IPS-NIHi7 (cell line): Measurements from ENCODE around the gene IFITM5.
A peak's percentile ranks its signal among the peaks of the same experiment; 100 is the strongest.
"Not testable (repeated sequence)": the region's sequence is repeated elsewhere in the genome, so short reads cannot be mapped to it uniquely, and the experiment has no call there.

Source experiments
- DNase-seq: peaks from one replicate; pipeline ENCODE4 v3.0.0; 2012; ENCODE audit warnings: mixed read lengths; ENCODE audit errors: extremely low spot score

The IFITM5 gene

DNA sequence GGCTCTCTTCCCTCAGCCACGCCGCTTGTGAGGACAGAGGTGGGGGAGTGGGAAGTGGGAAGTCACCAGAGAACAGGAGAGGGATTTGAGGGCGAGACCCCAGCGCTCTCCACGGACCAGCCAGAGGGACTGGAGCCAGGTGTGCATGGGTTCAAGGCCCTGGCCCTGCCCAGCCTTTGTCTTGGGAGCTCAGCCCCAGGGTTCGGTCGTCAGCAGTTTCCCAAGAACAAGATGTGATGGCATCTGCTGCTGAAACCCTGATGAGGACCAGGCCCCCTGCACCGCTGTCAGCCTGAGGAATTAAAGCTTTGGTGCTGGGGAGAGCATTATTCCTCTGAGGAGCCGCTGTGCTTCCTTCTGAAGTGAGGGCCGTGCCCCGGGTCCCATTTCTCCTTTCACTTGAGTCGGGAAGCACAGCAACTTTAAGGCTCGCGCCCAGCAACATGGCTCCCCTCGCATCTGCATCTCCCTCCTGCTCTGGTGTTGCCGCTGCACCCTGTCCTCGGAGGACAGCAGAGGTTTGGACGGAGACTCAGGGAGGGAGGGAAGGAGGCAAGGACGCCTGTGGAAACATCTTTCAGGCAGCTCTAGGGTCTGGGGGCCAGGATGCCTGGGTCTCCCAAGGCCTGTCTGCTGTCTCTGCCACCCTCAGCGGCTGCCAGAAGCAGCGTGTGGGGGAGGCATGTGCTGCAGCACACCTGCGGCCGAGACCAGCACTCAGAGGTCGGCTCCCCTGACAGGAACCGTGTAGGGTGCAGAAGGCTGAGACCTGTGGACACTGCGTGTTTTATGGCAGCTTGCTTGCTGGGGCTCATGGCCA lies 3.8 kb downstream of the IFITM5 start:
- no peak for DNase-seq

DNA sequence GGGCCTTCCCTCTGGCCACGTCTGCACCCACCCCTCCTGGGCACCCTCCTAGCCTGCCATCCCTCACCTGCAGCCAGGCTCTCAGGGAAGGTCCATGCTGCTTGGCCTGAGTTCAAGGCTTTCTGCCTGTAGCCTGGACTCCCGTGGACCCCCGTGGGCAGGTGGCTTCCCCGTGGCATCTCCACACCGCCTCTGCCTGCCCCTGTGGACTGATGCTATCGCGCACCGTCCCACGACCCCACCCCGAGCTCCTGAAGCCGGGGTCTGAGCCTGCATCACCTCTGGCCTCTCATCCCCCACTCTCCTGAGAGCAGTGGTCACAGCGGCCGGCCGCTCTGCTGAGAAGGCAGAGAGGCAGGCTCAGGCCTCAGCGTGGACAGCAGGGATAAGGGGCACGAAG lies 4.5 kb downstream of the IFITM5 start:
- no peak for DNase-seq

DNA sequence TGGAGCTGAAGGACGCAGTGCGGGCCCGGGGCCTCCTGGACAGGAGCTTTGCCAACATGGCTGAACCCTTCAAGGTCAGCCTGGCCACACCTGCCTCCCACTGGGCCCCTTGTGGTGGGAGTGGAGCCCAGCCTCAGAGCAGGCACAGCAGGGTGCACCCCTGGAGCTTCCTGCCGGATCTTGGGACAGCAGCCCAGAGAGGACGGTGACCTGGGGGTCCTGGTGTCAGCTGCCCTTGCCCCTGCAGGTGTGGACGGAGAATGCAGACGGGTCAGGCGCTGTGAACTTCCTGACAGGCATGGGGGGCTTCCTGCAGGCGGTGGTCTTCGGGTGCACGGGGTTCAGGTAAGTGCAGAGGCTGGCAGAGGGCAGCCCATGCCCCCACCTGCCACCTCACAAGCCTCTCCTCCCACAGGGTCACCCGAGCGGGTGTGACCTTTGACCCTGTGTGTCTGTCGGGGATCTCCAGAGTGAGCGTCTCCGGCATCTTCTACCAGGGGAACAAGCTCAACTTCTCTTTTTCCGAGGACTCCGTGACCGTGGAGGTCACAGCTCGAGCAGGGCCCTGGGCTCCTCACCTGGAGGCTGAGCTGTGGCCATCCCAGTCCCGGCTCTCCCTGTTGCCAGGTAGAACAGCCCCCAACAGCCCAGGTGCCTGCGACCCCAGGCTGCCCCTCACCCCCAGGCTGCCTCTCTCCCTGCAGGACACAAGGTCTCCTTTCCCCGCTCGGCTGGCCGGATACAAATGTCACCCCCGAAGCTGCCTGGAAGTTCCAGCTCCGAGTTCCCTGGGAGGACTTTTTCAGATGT lies 5.3 kb downstream of the IFITM5 start:
- DNase-seq, result no peak

DNA sequence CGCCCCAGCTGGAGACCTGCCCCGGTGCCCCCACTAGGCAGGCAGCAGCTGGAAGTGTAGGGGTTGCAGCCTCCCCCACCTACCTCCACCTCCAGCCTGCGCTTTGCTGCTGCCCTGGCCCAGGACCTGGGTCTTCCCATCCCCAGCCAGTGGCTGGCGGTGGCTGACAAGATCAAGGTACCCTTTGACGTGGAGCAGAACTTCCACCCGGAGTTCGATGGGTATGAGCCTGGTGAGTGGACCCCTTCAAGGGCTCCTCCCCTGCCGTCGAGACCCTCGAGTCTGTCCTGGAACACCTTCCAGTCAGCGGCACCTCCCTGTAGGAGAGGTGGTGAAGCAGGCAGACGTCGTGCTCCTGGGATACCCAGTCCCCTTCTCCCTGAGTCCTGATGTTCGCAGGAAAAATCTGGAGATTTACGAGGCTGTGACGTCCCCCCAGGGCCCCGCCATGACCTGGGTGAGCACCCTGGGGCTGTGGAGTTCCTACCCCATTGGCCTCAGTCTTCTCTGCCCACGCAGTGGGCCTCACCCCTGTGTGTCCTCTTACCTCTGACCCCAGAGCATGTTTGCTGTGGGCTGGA lies 6.0 kb downstream of the IFITM5 start:
- DNase-seq, result no peak

DNA sequence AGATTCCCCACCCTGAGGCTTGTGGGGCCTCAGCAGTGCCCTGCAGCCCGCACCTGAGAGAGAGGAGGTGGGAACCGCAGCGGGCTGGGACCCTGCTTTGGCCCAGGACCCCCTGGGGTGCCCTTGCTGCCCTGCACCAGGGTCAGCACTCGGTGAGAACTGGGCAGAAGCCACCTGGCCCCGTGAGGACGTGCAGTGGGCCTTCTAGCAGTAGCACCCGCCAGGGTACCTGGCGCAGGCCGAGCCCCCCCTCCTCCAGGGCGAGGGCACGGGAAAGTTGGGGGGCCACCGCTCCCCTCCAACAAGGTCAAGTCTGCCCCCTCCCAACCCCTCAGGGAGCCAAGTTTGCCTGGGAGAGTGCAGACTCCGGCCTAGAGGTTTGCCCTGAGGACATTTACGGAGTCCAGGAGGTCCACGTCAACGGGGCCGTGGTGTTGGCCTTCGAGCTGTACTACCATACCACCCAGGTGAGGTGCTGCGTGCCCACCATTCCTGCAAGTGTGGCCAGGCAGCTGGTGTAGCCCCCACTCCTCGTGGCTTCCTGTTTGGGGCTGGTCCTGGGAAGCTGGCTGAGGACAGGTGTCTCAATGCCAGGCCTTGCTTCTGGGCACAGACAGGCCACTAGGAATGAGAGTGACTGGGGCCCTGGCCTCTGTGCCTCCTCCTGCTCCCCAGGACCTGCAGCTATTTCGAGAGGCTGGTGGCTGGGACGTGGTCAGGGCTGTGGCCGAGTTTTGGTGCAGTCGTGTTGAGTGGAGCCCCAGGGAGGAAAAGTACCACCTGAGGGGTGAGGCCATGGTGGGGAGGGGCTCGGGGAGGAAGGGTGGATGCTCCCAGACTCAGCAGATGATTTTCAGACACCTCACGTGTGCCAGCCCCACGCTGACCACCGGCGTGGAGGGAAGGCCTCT lies 6.9 kb downstream of the IFITM5 start:
- DNase-seq, result no peak

DNA sequence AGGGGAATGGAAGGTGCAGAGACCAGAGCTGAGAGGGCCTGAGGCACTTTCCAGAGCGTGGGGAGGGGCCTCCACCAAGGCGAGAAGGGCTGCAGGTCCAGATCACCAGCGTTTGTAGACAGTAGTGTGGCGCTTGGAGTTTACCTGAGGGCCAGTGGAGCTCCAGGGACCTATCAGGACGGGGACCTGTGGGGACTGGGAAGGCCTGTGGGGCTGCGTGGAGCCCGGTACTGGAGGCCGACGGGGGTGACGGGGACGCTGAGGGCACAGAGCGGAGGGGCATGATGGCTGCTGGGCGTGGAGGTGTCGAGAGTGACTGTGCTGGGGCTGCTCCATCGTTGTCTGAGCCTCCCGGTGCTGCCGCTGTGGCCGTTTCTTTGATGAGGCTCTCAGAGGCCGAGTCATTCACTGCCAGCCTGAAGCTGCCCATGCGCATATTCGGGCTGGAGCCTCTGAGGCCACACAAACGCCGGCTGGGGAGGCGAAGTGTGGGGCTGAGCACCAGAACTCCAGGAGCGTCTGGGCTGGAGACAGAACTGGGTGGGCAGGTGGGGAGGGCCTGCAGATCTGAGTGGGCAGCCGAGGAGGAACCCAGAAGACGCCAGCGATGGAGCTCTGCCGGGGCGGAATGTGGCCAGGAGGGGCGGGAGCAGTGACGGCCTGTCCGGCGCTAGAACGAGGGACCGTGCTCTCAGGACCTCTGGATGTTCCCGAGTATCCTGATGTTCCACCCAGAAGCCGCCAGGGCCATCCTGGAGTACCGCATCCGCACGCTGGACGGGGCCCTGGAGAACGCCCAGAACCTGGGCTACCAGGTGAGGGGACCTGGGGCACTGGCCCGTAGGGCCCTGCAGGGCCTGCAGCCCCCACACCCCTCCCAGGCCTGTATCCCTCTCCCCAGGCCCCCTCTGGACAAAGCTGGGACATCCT lies 7.8 kb downstream of the IFITM5 start:
- no peak for DNase-seq

DNA sequence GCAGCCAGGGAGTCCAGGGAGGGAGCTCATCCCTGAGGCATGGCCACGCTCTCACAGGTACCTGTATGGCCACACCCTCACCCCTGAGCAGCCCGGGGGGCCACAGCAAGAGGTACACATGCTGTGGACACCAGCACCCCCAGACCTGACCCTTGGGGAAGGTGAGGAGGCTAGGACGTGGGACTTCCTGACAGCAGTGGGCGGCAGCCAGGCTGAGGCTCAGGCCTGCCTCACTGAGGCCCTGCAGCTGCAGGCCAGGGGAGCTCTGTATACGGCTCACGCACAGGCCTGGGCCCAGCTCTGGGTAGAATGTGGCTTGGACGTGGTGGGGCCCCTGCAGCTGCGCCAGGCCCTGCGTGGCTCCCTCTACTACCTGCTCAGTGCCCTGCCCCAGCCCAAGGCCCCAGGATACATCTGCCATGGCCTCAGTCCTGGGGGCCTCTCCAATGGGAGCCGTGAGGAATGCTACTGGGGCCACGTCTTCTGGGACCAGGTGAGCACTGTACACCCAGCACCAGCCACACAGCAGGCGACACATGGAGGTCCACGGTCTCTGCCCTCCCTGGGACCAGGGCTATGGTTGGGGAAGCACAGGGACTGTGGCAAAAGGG lies 8.6 kb downstream of the IFITM5 start:
- no peak for DNase-seq

DNA sequence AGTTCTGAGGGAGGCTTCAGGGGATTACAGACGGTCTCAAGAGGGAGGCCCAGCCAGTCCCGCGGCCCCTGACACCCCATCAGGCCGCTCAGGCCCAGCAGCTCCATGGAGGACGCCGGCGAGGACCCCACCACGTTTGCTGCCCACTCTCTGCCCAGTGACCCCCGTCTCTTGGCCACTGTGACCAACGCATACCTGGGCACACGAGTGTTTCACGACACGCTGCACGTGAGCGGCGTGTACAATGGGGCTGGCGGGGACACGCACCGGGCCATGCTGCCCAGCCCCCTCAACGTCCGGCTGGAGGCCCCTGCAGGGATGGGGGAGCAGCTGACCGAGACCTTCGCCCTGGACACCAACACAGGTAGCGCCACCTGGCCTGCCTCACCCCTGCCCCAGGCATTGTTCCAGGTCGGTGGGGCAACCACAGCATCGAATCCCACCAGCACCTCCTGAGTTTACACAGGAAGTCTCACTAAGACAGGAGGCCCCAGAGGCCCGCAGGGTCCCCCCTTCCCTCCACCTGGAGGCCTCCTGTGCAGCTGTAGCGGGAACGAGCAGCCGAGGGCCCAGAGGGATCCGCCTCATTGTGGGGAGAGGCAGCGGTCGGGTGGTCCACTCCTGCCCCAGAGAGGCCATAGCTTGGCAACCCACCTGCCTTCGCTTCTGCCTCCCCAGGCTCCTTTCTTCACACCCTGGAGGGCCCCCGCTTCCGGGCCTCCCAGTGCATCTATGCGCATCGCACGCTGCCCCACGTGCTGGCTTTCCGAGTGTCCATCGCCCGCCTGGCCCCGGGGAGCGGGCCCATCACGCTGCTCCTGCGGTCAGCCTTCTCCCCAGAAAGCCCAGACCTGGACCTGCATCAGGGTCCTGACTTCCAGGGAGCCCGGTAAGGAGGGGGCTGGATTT lies 9.4 kb downstream of the IFITM5 start:
- no peak for DNase-seq

DNA sequence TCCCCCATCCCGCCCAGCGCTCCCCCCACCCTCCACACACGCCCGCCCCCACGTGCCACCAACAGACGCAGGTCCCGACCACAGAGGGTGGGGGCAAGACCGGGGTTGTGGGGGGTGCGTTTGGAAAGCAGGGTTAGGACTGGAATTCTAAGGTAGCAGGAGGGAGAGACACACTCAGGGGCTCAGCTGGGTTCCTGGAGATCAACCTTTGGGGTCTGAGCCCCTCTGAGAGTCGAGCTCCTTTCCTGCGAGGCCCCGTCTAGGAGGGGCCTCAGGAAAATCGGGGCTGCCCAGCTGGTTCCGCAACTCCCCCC lies 10.0 kb downstream of the IFITM5 start:
- no peak for DNase-seq

DNA sequence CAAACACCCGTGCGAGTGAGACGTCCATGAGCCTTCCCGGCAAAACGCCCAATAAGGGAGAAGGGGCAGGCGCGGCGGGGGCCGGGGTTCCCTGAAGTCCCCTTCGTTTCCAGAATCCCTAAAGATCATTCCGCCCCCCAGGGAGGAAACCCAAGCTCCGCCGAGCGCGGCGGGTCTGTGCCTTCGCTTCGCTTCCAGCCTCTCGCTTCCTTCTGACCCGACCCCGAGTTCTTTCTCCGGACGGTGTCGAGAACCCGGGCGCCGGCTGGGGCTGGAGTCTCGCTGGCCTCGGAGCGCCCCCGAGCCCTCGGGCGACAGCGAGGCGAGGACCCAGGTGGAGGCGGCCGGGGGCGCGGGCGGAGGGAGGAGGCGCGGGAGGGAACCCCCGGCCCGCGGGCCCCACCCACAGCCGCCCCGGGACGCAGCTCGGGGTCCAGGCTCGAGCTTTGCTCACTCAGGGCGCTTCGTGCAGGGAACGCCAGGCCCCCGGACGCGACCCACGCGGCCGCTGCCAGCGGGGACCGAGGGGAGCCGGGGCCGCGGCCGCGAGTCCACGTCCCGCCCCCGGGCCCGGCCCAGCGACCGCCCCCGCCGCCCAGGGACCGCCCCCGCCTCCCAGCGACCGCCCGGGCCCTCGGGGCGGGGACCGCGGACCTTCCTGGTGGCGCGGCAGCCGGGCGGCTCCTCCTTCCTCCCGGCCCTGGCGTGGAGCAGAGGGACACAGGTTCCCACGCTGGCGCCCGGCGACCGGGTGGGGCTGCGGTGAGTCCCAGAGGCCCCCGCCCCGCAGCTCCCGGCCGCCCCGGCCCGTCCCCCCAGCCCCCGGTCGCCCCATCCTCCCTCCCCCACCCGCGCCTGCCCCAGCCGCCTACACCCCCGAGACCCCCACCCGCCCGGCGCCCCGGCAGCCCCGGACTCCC lies 10.6 kb downstream of the IFITM5 start, which contains the start of gene PGGHG:
TSS of gene PGGHG (plus strand) at position 649 of the 920 bp plus-strand sequence. CDS start 691 bp downstream, outside the sequence.
- peak; percentile 86 for DNase-seq

DNA sequence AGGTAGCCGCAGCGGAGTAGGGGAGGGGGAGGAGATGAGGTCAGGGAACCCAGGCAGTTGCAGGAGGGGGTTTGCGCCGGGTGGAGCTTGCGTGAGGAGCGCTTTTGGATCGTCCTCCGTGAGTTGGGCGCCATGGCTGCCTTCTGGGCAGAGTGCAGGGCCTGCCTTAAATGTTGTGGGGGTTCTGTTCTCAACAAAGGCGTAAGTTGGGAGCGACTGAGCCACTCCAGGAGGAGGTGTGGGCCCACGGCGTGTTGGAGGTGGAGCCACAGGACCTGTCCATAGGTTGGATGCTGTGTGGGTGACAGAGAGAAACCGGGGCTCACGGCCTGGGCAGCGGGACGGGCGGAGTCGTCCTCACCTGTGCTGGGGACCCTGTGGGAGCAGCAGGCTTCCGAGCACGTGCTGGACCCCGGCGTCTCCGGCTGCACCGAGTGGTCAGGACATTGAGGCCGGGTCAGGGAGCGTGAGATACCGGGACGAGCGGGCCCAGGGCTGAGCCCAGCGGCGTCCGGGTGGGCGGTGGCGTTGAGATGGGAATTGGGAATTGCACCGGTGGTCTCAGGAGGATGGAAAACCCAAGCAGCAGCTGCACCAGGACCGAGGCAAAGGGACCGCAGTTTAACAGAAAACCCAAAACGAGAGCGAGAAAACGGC lies 11.4 kb downstream of the IFITM5 start:
- no peak for DNase-seq

DNA sequence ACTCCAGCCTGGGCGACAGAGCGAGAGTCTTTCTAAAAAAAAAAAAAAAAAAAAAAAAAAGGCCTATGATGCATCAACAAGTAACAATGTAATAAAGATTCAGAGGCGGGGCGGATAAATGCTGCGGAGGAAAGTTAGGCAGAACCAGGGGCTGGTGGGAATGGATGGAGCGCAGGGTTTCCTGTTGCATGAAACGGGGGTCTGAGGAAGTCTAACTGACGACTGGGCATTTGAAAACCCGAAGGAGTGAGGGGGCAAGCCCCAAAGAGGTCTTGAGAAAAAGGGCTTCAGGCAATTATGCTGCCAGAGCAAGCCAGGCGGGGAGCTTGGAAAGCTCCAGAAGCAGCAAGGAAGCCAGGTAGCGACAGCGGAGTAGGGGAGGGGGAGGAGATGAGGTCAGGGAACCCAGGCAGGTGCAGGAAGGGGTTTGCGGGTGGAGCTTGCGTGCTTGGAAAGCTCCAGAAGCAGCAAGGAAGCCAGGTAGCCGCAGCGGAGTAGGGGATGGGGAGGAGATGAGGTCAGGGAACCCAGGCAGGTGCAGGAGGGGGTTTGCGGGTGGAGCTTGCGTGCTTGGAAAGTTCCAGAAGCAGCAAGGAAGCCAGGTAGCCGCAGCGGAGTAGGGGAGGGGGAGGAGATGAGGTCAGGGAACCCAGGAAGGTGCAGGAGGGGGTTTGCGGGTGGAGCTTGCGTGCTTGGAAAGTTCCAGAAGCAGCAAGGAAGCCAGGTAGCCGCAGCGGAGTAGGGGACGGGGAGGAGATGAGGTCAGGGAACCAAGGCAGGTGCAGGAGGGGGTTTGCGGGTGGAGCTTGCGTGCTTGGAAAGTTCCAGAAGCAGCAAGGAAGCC lies 12.1 kb downstream of the IFITM5 start:
- DNase-seq, result not testable (repeated sequence)

DNA sequence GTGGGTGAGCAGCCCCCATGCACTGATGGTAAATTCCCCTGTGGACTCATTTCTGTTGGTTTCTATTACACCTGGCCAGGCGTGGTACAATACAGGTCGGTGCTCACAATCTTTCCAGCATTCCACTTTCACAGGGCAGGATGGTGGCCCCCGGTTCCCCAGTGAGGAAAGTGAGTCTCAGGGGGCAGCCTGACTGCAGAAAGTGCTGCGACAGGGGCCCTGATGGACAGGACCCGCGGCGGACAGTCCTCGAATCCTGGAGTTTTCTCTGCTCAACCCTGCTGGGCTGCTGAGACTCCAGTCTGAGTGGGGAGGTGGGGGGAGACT lies 13.5 kb downstream of the IFITM5 start:
- DNase-seq, result no peak

DNA sequence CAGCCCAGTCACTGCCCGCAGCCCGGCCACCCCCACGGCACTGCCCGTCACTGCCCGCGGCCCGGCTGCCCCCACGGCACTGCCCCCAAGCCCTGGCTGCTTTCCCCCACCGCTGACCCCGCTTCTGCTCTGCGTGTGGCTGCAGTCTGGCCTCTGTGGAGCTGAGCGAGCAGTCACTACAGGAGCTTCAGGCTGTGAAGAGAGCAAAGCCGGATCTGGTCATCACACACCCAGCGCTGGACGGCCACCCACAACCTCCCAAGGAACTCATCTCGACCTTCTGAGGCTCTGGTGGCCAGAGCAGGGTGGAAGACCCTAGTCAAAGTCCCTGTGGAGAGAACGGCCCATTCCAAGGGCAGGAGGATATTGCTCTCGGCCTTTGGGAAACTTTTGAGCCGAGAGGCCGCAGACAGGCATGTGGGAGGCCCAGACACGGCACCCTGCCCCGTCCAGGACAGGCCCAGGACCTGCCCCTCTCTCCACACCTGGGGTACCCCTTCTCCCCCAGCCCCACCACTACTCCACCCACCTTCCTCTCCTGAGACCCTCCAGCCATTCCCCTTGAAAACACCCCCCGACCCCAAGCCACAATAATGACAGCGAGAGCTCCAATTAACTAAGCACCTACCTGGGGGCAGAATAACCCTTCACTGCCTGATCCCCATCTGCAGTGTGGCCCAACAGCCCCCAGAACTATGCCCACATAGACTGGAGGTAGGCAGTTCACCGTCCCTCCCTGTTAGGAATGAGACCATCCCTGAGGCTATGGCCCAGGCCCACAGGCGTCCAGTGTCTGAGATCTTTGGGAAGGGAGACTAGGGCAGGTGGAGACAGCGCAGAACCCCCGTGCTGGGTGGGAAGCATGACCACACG lies 14.1 kb downstream of the IFITM5 start:
- no peak for DNase-seq

DNA sequence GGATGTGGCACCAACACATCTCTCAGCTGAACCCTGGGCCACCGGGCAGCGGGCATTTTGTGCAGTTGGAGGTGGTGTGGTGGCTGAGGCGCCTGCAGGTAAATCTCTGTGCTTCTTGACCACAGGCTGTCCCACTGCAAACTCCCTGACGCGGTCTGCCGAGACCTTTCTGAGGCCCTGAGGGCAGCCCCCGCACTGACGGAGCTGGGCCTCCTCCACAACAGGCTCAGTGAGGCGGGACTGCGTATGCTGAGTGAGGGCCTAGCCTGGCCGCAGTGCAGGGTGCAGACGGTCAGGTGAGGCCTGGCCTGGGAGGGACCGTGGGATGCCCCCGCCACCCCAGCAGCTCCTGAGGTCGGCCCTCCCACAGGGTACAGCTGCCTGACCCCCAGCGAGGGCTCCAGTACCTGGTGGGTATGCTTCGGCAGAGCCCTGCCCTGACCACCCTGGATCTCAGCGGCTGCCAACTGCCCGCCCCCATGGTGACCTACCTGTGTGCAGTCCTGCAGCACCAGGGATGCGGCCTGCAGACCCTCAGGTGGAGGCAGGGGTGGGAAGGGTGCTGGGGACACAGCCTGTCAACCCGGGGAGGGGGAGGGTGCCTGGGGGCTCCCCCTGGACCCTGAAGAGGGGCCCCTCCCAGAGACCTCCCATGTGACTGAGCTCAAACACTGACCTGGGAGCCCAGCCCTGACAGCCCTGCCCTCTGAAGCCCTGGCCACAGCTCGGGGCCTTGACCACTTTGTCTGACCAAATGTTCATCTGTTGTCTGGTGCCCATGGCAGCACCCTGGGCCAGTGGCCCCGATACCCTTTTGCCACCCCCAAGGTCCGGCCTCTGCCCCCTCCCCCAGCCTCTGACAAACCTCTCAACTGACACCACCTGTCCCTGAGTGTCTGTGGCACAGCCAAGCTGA lies 15.0 kb downstream of the IFITM5 start:
- no peak for DNase-seq
